GM19455 (cell line): Measurements from ENCODE around the gene VLDLR.

ENCODE experiments used
- ATAC-seq: cut with Tn5 transposase; IDR thresholded peaks from one replicate; pipeline ENCODE4 v1.9.1; 2021; ENCODE audit not compliant: unreplicated experiment

VLDLR gene

DNA sequence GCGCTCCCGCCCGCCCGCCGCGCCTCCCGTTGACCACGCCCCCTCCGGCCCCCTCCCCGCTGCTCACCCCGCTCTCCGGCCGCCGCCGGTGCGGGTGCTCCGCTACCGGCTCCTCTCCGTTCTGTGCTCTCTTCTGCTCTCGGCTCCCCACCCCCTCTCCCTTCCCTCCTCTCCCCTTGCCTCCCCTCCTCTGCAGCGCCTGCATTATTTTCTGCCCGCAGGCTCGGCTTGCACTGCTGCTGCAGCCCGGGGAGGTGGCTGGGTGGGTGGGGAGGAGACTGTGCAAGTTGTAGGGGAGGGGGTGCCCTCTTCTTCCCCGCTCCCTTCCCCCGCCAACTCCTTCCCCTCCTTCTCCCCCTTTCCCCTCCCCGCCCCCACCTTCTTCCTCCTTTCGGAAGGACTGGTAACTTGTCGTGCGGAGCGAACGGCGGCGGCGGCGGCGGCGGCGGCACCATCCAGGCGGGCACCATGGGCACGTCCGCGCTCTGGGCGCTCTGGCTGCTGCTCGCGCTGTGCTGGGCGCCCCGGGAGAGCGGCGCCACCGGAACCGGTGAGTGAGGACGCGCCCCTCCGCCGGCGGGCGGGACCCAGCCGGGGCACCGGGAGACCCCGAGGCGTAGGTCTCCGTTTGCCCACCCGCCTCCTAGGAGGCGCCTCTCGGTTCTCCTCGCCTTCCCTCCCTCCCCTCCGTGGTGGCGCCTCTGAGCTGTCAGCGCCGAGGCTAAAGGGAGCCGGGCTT lies at the start of gene VLDLR:
Gene VLDLR, plus strand, starts transcription at position 66 of the 739 bp plus-strand sequence. Its CDS starts 403 bp downstream, at position 469.
- ATAC-seq, result peak; percentile 49

DNA sequence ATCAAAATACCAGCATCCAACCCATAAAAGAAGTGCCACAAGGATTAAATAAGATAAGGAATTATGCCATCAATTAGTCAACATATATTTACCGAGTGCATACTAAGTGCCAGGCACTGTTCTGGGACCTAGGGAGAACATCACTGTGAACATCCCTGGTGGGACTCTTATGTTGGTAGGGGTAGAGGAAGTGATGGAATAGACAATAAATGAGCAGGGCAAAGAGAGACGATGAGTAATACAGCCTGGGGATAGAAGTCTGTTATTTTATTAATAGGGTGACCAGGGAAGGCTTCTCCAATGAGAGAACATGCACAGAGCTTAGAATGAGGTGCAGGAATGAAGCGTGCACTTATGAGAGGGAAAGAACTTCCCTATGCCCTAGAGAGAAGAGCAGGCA lies 47.4 kb upstream of the VLDLR start:
- no peak for ATAC-seq

DNA sequence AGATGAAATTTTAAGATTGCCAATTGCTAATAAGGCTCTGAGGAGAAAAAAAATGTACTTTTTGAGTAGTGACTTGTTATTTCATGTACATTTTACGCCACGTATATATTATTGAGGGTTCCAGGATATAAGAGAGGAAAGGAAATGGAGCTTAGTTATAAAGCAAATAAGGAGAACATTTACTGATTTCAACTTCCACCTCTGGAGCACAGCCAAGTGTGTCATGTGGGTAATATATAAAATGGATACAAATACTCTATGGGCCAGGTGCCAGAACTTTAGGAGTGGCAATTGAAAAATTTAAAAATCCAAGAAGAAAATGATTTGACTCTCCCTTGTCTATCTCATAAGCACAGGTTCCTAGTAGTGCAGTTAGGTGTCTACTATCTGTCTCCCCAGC lies 45.0 kb upstream of the VLDLR start:
- no peak for ATAC-seq

DNA sequence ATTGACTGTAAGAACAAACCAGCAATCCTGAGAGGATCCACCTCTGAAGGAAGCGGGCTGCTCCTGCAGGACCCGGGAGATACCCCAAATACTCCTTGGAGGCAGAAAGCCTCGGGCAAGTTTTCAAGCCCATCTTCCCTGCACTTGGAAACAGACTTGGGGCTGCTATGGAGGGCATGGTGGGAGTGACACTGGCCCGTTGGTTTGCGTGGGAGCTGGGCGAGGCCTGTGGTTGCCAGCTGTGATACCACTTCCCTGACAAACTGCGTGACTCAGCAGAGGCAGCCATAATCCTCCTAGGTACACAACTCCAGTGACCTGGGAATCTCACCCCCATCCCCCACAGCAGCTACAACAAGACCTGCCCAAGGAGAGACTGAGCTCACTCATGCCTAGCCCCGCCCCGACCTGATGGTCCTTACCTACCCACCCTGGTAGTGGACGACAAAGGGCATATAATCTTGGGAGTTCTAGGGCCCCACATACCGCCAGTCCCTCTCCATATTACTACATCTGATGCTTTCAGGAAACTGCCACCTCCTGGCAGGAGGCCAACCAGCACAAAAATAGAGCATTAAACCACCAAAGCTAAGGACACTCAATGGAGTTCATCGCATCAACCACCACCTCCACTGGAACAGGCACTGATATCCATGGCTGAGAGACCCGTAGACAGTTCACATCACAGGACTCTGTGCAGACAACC lies 38.1 kb upstream of the VLDLR start:
- ATAC-seq, result no peak

DNA sequence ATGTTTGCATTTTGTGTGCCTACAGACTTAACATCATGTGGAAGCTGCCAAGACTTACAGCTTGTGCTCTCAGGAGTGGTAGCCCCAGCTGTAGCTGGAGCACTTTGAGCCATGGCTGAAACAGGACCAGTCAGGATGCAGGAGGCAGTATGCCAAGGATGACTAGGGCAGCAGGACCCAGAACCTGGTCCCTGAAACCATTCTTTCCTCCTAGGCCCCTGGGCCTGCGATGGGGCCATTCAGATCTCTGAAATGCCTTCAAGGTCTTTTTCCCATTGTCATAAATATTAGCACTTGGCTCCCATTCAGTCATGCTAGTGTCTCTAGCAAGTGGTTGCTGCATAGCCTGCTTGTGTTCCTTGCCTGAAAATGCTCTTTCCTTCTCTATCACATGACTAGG lies 29.6 kb upstream of the VLDLR start:
- no peak for ATAC-seq

DNA sequence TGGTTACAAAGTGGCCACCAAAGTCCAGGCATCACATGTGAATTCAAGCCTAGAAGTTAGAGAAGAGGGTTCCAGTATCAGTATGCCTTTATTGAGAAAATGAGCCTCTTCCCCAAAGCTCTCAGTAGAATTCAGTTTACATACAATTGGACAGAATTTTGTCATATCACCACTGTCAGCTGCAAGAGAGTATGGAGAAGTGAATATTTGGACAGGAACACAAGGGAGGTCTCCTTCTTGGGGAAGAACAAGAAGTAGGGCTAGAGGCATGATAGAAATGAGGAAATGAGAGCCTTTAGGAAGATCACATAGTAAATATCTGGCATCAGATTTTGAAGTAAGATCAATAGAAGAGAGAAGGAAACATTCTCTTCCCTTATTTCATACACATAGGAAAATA lies 27.8 kb upstream of the VLDLR start:
- ATAC-seq, result no peak

DNA sequence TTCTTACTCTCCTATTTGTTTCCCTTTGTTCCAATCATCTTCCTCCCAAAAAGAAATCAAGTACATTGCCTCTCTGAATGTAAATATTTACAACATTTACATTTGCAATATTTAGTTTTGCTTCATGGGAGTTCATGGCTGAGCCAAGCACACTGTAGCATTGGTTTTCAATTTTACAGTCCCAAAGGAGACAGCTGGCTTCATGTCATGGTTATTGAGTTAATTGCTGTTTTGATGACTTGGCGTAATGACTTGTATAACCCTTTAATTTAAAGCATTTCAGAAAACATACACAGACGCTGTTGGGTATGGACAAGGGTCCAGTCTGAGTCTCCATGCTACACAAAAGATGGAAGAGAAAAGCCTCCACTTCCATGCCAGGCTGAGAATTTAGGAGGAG lies 25.6 kb upstream of the VLDLR start:
- ATAC-seq, result no peak

DNA sequence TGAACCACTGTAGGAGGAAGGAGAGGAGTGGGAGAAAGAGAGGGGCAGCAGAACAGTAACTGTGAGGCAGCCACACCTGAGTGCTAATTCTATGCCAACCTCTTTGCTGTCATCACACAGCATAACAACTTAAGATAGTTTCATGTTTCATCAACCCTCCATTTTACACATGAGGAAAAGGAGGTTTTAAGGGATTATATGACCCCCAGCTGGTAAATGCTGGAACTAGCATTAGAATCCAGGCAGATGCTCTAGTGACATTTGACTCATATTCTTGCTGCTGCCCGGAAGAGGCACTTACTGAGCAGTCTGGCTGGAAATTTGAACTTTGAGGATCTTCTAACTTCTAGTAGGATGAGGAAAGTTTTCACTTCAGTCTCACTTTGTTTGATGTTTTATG lies 24.1 kb upstream of the VLDLR start:
- no peak for ATAC-seq

DNA sequence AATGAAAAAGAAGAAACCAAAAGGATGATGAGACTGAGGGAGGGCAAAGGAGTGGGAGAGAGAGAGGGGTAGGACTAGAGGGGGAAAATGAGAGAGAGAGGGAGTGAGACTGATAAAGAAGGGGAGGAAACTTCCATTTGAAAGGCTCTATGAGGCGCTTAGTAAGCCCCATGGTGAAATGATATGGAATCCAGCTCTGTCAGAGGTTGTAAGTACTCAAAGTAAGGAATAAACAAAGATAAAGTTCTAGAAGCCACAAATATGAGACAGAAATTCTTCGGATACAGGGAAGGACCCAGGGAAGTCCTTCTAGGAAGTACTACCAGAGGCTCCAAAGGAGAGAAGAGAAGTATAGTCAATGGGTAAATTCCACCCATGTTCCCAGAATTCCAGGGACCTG lies 21.7 kb upstream of the VLDLR start:
- no peak for ATAC-seq

DNA sequence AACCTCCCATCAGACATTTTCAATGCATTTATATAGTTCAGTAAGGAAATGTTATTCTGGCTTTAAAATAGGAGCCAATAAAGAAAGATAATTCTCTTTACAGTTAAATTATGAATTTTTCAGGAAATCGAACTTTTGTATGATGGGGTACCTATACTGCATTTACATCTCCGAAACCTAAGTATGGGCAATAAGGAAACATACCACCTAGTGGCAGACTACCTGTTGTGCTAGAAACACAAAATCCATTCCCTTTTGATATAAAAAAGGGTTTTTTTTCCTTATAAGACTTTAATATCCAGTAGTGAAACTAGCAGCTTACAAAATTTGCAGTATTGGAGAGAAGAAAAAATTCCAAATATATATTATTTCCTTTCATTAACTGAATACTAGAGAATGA lies 21.3 kb upstream of the VLDLR start:
- no peak for ATAC-seq

DNA sequence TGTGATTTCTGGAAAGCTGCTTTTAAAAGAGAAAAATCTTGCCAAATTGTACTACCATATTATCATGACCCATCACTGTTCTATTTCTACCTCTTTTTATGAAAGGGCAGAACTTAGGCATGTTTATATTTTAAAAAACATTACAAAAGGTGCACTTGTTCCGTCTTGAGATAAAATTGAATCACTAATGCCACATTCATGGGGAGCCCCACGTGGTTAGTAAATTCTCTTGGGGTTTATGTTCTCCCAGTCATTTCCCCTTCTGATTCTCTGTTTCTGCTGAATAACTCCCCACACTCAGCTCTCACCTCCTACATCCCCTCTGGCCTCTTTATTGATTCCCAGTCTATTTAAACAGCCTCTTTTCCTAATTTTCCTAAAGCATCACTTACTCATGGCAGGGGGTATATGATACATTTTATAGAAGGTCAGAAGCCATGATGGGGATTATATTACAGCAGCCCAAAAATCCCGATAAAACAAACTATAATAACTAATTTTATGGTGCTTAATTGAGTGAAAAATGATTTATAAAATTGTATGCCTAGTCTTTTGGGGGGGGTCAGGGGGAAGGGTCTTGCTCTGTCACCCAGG lies 19.7 kb upstream of the VLDLR start:
- ATAC-seq, result no peak

DNA sequence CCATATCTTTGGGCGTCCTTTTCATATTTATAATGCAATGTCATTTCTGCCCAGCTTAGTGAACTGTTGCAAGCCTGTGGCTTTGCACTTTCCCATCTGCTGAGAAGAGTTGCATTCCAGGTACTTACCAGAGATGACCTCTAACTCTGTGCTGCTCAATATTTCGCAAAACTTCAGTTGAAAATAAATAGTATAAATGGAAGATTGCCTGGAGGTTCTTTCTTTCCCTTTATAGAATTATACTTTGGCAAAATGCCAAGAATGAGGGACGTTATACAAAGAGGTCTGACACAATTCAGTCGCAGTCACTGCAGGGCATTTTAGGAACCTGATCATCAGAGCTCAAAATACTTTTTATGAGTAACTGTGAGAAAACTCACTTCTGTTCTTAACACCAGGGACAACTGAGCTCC lies 18.9 kb upstream of the VLDLR start:
- ATAC-seq, result no peak

DNA sequence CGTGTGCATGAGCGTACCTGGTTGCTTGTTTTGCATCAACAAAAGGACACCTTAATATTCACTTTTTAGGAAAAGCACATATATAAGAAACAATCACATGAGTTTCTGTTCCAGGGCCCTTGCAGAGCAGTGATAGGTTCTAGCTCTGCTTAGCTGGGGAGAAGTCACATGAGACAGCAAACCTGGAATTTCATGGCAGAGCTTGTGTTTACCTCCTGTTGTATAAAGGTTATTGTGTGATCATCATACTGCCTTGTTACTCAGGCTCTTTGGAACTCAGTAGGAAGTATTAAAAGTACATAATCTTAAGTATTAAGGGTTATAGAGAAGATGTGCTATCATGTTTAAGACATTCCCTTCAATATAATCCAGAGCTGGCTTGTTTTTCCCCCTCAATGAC lies 18.0 kb upstream of the VLDLR start:
- no peak for ATAC-seq

DNA sequence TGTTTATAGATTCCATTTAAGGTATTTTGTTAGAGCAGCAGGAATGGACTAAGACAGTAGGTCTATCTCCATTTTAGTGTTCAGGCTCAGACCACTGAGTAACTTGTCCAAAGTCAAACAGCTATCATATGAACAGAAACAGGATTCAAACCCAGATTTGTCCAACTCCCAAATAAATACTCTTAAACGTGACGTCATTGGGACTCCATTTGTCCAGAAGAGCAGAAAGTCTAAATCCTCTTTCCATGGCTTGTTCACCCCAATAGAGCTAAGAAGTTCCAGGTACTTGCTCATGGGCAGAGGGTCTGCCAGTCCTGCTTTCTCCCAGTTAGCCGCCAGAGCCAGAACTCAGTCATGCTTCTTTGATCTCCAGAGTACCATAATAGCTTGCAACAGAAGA lies 16.3 kb upstream of the VLDLR start:
- ATAC-seq, result no peak

DNA sequence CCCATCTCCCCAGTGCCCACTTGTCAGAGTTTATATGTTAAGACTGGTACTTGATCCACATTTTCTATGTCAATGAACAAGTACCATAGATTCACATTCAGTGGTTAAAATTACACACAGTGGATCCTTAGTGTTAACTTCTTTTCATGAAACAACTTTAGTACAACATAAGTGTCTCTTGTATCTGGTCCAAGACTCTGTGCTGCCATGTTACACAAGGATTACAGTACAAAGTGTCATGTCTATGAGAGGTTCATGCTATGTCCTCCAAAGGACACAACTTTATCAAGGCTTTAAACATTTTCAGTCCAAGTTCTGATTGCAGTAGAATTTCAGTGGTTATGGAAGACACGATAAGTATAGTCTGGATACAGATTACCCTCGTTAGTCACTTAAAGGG lies 13.3 kb upstream of the VLDLR start:
- ATAC-seq, result no peak

DNA sequence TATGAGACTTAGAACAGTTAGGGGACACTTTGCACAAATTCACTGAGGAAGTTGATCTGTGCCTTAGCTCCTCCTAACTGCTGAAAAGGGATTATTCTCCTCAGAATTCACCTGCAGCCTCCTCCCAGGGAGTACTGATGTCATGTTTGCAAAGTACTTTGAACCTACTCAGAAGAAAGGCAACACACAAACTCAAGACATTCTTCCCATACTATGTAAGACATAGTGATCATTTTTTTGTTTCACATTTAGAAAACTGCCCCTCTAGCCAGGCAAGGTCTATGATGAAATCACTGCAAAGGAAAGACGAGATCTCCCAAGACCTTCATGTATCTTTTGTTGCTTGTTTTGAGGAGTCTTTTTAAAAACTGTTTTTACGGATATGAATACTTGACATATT lies 10.6 kb upstream of the VLDLR start:
- no peak for ATAC-seq

DNA sequence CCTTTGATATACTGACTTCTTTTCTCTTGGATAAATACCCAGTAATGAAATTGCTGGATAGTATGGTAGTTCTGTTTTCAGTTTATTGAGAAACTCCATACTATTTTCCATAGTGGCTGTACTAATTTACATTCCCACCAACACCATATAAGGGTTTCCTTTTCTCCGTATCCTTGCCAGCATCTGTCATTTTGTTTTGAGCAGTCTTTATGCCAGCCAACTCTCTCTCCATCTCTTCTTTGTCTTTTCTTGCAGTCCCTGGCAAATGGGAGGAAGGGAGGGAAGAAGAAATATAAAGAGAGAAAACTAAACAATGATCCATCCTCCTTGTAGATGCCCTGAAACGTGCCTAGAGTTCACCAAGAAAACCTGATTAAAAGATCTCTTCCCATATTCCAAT lies 9.6 kb upstream of the VLDLR start:
- ATAC-seq, result no peak

DNA sequence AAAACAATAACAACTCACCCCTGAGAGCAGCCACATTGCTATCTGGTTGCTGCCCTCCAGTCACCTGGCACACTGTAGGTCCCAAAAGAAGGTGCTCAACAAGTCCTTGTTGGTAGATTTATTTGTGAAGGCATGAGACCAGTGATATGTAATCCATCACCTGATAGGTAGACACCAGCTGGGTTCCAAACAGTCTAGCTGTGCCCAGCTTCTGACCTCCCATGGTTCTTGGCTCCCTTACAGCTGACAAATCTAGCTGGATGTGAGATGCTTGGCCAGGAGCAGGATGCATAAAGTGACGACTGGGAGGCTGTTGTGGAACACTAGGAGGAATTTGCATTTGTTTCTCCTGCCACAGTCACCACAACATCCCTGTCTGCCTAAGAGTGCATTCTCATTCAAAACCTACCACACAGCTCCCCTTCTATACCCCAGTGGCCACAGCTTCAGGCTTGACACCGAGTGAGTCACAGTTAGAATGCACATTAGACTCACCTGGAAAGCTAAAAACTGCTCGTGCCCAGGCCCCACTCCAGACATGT lies 7.8 kb upstream of the VLDLR start:
- ATAC-seq, result no peak

DNA sequence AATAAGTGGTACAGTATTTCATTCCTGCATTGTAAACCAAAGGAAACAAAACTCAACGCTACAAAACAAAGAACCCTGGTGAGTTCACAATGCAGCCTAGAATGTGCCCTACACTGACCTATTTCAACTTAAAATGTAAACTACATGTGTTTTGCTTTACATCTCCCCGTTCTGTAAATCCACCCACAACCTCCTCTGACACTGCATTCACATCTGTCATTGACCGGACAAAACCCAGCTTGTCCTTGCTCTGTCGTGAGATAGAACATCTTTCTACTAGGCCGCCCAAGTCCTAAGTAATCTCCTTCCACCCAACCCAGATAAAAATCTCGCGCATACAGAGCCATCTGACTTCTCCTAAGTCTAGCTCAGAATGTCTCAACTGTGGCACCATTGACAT lies 6.1 kb upstream of the VLDLR start:
- no peak for ATAC-seq

DNA sequence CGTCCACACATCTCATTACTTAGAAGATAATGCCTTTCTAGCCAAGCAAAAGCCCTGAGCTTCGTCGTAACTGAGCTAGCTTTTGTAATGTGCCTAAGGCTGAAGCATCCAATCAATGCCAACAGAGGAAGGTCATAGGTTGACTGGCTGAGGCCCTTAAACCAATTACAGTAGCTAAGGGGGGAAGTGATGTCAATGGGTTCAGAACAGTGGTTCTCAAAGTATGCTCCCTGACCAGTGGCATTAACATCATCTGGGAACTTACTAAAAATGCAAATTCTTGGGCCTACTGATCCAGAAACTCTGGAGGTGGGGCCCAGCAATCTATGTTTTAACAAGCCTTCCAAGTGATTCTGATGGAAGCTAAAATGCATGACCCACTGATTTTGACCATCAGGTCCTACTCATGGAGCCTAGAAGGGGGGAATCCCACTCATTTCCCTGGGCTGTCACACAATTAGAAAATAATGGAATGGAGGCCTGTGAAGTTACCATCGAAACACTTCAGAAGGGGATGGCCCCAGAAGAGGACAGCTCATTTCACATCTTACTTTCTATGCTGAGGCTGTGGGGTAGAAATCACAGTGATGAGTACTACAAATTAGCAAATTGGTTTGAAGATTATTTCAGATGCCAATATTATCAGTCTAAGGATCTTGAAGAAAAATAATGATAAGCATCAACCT lies 4.8 kb upstream of the VLDLR start:
- ATAC-seq, result no peak

DNA sequence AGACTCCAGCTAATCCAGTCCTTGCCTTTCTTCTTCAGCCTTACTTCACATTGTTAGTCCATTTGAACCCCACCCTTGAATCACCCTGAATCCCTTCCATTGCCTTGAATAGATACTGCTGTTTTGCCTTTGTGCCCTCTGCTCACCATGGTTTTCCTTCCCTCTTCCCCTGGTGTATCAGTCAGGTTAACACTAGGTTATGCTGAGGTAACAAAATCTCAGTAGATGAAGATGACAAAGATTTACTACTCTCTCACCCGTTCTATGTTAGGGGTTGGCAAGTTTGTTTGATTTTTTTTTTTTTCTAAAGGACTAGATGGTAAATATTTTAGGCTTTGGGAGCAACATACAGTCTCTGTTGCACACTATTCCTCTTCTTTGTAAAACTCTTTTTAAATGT lies 3.3 kb upstream of the VLDLR start:
- ATAC-seq, result no peak
